Measurements from ENCODE around the gene SPG21. TPM values are rescaled to one million over a fixed set of nuclear protein-coding genes. Genes with fewer than 3 reads are reported as not detected.

Gene SPG21
- total RNA-seq (2016; rRNA removed; fragmentation: Illumina TruSeq; extraction: Trizol) (42.4 and 53.0 TPM in 2 replicates), polyA plus RNA-seq (2011; rRNA removed) (29.1 and 36.7 TPM in 2 replicates), polyA minus RNA-seq (2011; rRNA and poly(A)+ RNA removed; ENCODE audit: low replicate concordance) (29.3 and 66.6 TPM in 2 replicates), Bru-seq, nascent RNA (percentile 68 among the genes with signal in this experiment), BruChase-seq, experiment 1, labeled RNA remaining after a 6-hour chase (percentile 76 among the genes with signal in this experiment), BruChase-seq, experiment 2, labeled RNA remaining after a 2-hour chase (percentile 69 among the genes with signal in this experiment)
- 56.6 and 57.5 TPM in 2 replicates for total RNA-seq (2016; cell fraction: cytosol; rRNA removed; fragmentation: Illumina TruSeq; extraction: Trizol; ENCODE audit: low read depth)
- 43.5 and 50.8 TPM in 2 replicates for total RNA-seq (2016; cell fraction: insoluble cytoplasmic fraction; rRNA removed; fragmentation: Illumina TruSeq; extraction: Trizol)
- 111 and 115 TPM in 2 replicates for total RNA-seq (2016; cell fraction: membrane; rRNA removed; fragmentation: Illumina TruSeq; extraction: Trizol)
- 31.3 and 35.8 TPM in 2 replicates for total RNA-seq (2016; cell fraction: nucleus; rRNA removed; fragmentation: Illumina TruSeq; extraction: Trizol)
- 41.8 and 47.6 TPM in 2 replicates for polyA plus RNA-seq (2011; cell fraction: cytosol; rRNA removed)
- polyA plus RNA-seq (2011; cell fraction: nucleus; rRNA removed): 13.3 and 18.4 TPM in 2 replicates
- 33.1 and 45.9 TPM in 2 replicates for polyA plus RNA-seq (2012)
- 99.2 and 108 TPM in 2 replicates for polyA plus RNA-seq (2016; cell fraction: cytosol; fragmentation: Illumina TruSeq; extraction: Trizol; ENCODE audit: low read depth)
- polyA plus RNA-seq (2016; cell fraction: insoluble cytoplasmic fraction; fragmentation: Illumina TruSeq; extraction: Trizol; ENCODE audit: low read depth): 81.6 and 86.6 TPM in 2 replicates
- polyA plus RNA-seq (2016; cell fraction: membrane; fragmentation: Illumina TruSeq; extraction: Trizol; ENCODE audit: low read depth): 164 and 173 TPM in 2 replicates
- polyA plus RNA-seq (2016; cell fraction: nucleus; fragmentation: Illumina TruSeq; extraction: Trizol; ENCODE audit: insufficient read depth, low read depth): 60.9 and 72.5 TPM in 2 replicates
- polyA minus RNA-seq (2011; cell fraction: cytosol; rRNA and poly(A)+ RNA removed): 21.4 and 25.0 TPM in 2 replicates
- polyA minus RNA-seq (2011; cell fraction: nucleus; rRNA and poly(A)+ RNA removed): 20.6 and 27.8 TPM in 2 replicates
- long read RNA-seq, experiment 1, transcript SPG21-201 (9 exons, 1,822 nt): major isoform, 98 of 120 reads
- long read RNA-seq, experiment 1, partial matches to known transcripts: 3 of 120 reads
- long read RNA-seq, experiment 1, other reads (novel, unspliced or antisense): 18 of 120 reads
- long read RNA-seq, experiment 2, transcript SPG21-209 (7 exons, 2,059 nt): minor isoform, 5 of 87 reads
- long read RNA-seq, experiment 2, transcript SPG21-201 (9 exons, 1,822 nt): major isoform, 56 of 87 reads
- long read RNA-seq, experiment 2, partial matches to known transcripts: 12 of 87 reads
- long read RNA-seq, experiment 2, other reads (novel, unspliced or antisense): 12 of 87 reads

GRCh38 chr15:64989416-64990167 lies at the start of gene SPG21:
Gene SPG21 (minus strand): TSS chr15:64989914. CDS start chr15:64983569, 6,345 bp downstream.
- CTCF ChIA-PET (ENCODE audit: low intra/inter-chr PET ratio, low total read pairs): no interaction called here
- TF ChIP-seq AKAP8 (CRISPR knock-in tag; IDR thresholded peaks at IDR 0.05) (0 out of 2 replicates have a peak, but pooled peaks have one; percentile 8), ZNF264 (CRISPR knock-in tag; IDR thresholded peaks at IDR 0.05) (0 out of 2 replicates have a peak, but pooled peaks have one; percentile 30), IRF9 (CRISPR knock-in tag; IDR thresholded peaks at IDR 0.05; ENCODE audit: borderline replicate concordance) (peak; percentile 51; the same call in 1 of the 2 replicates), CREM (IDR thresholded peaks at IDR 0.05) (no peak), CREM (CRISPR knock-in tag; IDR thresholded peaks at IDR 0.05) (no peak), HES4 (CRISPR knock-in tag; IDR thresholded peaks at IDR 0.05; ENCODE audit: borderline replicate concordance) (0 out of 2 replicates have a peak, but pooled peaks have one; percentile 64), BCL3 (CRISPR knock-in tag; IDR thresholded peaks at IDR 0.05) (0 out of 2 replicates have a peak, but pooled peaks have one; percentile 53), SNAPC4 (CRISPR knock-in tag; IDR thresholded peaks at IDR 0.05) (peak; percentile 60; the same call in 1 of the 2 replicates)

More at GRCh38 chr15:64989416-64990167, at the start of gene SPG21:
- POLR2A ChIA-PET: interaction anchor here (1.0 to 2.0 kb wide), 3 partner anchors 10 to 315 kb away, joined by 3 to 6 read pairs (median 3); partner anchors contain the start of genes CLPX and RNU5B-1
- intact Hi-C loops (cut with micrococcal nuclease; ENCODE audit: unreplicated experiment): loop anchor here (5.0 kb wide), 1 partner anchor 63 kb away; no protein-coding TSS in a partner anchor
- peak within 1 kb of the TSS; percentile 94 for H3K4me2 ChIP-seq (ENCODE audit: low read depth, low read length)
- no peaks in the 10 kb centered on the region for H3K9me3 ChIP-seq (ENCODE audit: low read length)
- H3K27me3 ChIP-seq (ENCODE audit: control insufficient read depth in 1 of 2, insufficient read depth in 2 of 2, low read length in 2 of 2): no peaks in the 10 kb centered on the region; a peak in 1 of 5 replicates
- no peak for FAIRE-seq
- peaks cover 10% of the 10 kb centered on the region for H3K79me2 ChIP-seq (ENCODE audit: insufficient read depth, low read length)
- H2AFZ ChIP-seq (ENCODE audit: low read length): peak within 1 kb of the TSS; percentile 80
- peaks cover 54% of the 10 kb centered on the region for H3K4me1 ChIP-seq (ENCODE audit: insufficient read depth, low read length)
- in situ Hi-C loops (cut with HindIII; ENCODE audit: extremely low pct_ligation_motif_present, low pct_unique_long_range_greater_than_20kb): no loop called here
- 0% methylated on average over 17 of the region's 75 CpGs for WGBS (ENCODE audit: low lambda C conversion rate)
- DNase-seq (ENCODE audit: low spot score): peak; percentile 73
- H3K36me3 ChIP-seq (replicated peaks in 1 of 2; ENCODE audit: control insufficient read depth in 1 of 2, insufficient read depth in 2 of 2, low read length in 2 of 2): no peaks in the 10 kb centered on the region
- peak within 1 kb of the TSS; percentile 82 for H3K27ac ChIP-seq (ENCODE audit: extremely low read length, insufficient read depth, low read length)
- no TSS peak for BruUV-seq (replicated peaks)
- no peaks in the 10 kb centered on the region for H4K20me1 ChIP-seq (ENCODE audit: insufficient read depth, low read length)
- peak within 1 kb of the TSS; percentile 97 for H3K9ac ChIP-seq (ENCODE audit: insufficient read depth, low read depth, low read length)
- H3K4me3 ChIP-seq (replicated peaks in 1 of 3; ENCODE audit: insufficient read depth in 1 of 3, low read depth in 2 of 3, low read length in 3 of 3): peak within 1 kb of the TSS; percentile 60 to 100 (median 84)
- ATAC-seq: peak; percentile 91
